Right renal cortex interstitium (tissue), 3 donors: ENCODE results near the gene CISH. TPM values are rescaled to one million over a fixed set of nuclear protein-coding genes. Genes with fewer than 3 reads are reported as not detected.

Experiments used
- DNase-seq, 3 donors: peaks; one replicate each; pipeline ENCODE4 v3.0.0-alpha.2; 2013; ENCODE audit warnings: low read depth in 3 of 3, low spot score in 2 of 3
- polyA plus RNA-seq, 3 donors: library from polyadenylated mRNA; unstranded; fragments of 120-200 nt; gene quantifications; one replicate each; pipeline ENCODE4 v1.2.1, GENCODE V29; 2013; ENCODE audit not compliant: insufficient read length in 3 of 3

CISH gene
- polyA plus RNA-seq, 3 donors = 27.9 to 33.9 (median 31.8) TPM

DNA sequence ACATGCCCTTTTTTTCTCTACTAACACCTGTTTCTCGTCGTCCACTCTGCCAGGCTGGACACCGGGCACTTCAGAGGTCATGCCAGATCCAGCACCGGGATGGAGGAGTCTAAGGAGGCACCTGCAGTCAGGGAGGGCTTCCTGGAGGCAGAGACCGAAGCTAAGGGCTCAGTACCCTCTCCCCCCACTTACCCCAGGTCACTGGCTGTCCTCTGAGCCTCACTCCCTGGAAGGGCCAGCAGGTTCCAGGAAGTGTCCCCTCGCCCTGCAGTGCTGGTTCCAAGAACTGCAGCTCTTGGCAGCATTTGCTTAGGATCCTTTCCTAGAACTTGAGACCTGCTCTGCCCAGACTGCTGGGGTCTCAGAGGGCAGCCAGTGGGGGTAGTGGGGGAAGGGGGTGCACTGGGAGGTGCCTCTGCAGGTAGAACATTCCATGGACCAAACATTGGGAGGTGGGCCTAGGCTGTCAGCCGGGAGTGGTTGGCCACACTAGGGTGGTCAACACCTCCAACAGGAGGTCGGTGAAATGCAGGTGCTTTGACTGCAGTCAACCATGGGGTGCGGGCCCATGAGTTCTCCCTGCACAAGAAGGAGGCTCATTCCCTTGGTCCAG, 11.3 kb downstream of the CISH start:
- DNase-seq = no peak

DNA sequence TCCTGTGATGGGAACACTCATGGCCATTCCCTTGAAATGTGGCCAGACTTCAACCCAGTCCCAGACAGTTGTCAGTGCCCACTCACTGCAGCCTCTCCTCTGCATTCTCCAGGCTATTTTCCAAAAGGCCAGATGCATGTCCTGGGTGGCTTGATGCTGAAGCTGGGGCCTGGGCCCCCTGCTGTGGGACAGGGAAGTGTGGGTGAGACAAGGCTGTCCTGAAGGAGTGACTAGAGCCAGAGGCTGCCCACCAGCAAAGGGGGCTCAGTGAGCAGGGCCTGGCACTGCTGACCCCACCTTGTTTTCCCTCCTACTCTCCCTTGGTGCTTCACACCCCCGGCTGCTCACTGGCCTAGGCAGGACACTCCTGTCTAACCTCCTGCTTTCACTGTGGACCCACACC, 11.9 kb downstream of the CISH start:
- no peak for DNase-seq

DNA sequence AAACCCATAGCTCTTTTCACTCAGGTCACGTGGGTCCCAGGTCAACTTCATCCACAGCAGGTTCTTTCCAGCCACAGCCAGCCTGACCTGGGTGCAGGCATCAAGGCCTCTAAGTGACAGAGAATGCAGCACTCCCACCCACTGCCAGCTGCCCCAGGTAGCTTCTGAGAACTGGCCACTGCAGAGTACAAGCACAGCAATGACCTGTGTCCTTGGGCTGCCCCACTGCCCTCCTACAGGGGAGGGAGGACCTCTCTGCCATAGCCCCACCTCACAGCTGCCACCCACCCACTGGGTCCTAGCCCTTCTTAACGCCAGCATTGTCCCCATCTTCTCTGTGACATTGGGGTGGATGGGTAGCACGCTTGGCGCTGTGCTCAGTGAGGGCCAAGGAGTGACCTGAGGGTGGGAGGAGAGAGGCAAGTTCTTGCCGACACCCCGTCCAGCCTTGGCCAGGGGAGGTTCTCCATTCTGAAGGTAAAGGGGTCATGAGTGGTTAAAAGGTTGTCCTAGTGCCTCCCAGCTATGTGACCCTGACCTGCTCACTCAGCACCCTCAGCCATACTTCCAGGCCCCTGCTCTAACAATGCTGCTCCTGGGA, 12.4 kb downstream of the CISH start:
- DNase-seq = no peak

DNA sequence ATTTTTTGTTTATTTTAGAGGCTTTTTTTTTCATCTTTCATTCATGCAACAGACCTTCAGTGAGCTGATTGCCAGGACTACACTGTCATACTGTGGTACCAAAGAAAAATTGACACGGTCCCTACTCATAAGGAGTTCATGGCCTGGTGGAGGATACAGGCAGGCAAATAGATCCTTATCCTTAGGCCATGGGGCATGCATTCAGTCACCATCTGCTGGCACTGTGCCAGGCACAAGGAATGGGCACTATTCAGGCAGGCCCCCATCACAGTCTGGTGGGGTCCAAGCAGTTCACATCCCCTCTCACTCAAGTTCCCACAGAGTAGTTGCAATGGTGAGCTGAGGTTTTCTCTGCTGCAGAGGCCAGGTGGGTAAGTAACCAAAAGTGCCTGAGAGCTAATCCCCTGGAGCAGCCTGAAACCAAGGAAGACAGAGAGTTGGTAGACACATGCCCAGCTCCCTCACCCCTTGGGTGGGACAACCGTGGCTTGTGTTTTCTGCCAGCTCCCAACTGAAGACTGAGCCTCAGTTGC, 17.3 kb downstream of the CISH start:
- DNase-seq = no peak

DNA sequence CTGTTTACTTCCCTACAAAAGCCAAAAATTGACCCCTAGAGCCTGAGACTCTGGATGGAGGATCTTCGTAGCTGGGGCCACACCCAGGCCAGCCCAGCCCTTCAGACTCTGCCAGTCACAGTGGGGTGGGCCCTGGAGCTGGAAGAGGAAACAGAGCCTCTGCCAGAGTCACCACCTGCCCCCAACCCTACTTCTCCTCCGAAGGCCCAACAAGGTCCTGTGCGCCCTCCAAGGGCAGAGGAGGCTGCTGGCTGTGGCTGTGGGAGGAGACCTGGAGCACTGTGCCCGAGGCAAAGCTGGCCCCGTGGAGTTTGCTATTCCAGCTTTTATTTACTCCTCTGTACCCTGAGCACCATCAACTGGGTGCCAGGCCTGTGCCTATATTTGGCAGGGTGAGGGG, 19.0 kb downstream of the CISH start:
- DNase-seq = no peak

DNA sequence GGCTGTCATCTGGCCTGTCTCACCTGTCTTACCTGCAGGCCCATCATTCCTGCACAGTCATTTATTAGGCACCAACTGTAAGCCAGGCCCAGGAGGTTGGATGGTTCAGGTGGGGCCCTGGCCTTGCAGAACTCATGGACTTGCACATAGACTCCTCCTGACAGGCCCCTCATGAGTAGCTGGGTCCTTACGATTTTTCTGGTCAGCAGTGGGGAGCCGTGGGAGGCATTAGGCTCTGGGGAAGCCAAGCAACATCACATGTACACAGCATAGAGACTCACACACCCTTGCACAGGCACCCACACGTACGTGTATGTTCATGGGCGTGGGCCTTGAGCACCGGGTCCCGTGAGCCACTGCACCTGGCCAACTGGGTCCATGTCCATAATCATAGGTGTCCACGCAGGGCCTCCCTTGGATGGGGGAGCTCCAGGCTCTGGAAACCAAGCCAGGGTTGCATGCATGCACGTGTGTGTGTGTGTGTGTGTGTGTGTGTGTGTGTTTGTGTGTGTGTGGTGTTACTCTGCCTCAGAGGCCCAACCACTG, 20.3 kb downstream of the CISH start:
- no peak for DNase-seq

DNA sequence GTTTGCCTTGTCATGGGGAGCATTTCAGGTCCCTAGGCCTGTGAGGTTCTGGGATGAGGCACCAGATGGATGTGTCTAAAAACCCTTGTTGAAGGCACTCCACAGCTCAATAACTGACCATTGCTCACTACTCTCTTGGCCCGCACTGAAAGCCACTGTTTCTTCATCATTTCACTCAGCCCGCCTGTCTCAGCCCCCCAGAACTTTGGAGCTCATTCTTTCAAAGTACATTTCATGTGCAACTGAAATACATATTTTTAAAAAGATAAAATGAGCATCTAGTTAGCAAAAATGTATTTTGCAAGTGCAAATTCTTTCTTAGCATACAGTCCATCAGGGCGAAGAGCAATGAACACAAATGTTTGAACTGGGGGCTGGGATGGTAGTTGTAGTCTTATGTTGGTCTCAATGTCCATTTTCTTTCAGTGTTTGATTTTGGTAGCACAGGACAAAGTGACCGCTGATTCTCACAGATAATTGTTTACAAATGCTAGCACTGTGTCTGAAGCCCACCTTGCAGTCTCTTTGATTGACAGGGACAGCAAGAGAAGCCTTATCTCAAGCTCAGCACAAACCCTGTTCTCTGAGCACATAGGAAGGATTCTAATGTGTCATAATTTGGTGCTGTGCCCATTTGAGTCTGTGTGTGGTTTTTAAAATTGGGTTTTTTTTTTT, 22.7 kb downstream of the CISH start:
- no peak for DNase-seq

DNA sequence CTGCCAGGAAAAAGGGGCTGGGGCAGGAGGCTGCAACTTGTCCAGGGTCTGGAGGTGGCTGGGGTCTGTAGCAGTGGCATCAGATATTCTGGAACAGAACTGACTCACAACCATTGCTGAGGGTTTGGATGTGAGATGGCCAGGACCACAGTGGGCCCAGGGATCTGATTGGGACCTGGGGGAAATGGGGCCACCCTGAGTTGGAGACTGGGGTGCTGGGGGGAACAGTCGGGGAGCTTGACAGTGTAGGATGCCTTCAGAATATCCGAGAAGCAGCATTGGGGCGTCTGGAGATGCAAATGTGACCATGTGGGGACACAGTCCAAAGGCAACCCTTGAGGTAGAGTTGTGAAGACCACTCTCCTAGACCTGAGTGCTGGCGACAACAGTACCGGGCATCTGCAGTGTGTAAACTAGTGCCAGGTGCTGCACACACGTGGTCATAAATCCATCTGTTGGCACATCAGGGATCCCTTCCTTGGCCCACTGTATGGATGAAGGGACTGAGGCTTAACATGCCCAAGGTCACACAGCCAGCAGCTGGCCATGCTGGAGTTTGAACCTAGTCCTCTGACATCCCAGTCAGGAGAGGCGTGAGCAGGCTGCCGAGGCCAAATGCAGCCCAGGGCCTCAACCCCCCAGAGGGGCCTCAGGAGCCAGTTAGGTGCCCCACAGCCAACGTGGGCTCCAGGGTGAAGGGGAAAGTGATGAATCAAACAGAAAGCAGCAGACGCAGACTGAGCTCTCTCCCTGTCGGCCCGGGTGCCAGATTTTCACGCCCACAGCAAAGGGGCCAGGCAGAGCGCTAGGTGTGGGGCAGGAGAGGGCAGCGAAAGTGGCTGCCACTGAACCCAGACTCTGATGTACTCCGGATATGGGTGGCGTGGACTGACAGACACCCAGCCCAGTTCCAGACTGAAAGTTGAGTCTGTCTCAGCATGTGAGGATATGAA, 23.5 kb downstream of the CISH start:
- no peak for DNase-seq

DNA sequence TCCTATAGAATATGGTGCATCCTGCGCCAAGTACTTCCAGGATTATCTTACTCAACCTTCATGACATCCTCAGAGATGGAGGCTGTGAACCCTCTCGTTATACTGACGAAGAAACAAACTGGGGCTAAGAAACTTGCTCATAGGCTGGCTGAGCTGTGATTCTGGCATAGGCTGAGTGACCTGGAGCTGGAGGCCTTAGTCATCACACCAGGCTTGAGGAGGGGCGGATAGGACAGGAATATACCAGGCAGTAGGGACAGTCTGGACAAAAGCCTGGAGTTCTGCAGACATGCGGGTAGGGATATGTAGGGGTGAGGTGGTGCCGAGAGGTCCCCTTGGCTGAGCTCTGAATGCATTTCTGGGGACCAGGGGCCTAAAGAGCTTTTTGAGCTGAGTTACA, 24.2 kb downstream of the CISH start:
- no peak for DNase-seq

DNA sequence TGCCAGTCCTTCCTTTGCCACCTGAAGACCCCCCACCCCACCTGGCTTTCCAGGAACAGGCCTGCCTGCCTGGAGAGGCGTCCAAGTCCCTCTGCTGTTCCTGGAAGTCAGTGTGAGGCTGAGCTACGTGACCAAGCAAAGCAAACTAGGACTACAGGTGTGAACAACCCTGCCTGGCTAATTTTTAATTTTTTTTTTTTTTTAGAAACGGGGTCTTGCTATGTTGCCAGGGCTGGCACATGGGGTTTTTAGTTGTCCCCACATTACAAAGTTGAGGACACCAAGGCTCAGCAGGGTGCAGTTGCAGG, 24.9 kb downstream of the CISH start:
- no peak for DNase-seq

DNA sequence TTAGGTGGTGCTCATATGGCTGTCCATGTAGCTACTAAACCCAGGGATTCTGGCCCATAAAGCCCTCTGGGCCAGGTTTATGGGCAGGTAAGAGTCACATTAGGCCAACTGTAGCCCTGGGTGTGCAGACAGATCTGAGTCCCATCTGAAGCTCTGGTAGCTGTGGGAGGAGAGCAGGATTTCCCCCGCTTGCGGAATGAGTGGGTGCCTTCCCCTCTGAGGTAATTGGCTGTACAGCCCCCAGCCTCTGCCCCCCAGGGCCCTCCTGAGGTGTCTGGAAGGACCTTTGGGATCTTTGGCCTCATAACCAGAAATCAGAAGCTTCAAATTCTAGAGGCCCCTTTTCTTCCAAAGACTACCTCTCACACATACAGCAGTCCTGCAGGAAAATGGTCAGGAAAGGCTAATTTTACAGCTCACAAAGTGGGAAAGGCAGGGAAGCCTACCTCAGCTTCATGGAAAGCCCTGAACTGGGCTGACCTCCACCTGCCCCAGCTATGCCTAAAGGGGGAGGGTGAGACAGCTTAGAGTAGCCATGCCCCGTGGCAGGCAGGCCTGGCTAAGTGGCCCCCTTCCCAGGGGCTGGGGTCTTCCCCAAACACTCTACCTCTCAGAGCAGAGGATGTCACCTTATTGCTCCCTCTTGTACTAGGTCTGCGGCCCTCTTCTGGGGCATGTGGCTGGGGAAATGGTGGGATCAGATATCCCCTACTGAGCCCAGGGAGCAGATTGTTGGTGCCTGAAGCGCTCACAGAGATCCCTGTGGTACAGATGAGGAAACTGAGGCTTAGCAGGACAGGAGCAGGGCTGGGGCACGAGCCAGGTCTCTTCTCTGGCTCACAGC, 25.4 kb downstream of the CISH start:
- no peak for DNase-seq

DNA sequence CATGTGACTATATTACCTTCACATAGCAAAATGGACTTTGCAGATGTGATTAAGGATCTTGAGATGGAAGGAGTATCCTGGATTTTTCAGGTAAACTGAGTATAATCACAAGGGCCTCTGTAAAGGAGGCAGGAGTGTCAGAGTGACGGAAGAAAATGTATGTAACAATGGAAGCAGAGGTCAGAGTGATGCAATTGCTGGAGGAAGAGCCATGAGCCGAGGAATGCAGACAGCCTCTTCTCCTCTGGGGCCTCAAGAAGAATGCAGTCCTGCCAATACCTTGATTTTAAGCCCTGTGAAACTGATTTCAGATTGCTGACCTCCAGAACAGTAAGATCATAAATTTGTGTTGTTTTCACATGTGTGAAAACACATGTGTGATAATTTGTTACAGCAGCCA, 27.2 kb downstream of the CISH start:
- no peak for DNase-seq

DNA sequence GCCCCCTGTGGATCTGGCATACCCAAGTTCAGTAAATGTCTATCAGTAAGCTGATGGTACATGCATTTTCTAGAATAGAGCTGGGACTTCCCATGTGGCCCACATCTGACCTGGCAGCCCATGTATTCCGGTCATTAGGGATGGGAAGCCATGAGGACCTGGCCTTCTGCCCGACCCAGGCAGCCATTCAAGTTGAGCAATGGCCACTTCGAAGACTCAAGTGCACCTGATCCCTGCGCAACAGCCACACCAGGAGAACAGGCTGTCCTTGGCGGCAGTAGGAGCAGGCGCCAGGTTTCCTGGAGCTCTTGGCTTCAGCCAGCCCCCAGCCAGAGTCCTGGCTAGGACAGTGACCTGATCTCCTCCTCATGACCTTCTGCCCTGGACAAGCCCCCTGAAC, 27.7 kb downstream of the CISH start:
- DNase-seq = no peak

DNA sequence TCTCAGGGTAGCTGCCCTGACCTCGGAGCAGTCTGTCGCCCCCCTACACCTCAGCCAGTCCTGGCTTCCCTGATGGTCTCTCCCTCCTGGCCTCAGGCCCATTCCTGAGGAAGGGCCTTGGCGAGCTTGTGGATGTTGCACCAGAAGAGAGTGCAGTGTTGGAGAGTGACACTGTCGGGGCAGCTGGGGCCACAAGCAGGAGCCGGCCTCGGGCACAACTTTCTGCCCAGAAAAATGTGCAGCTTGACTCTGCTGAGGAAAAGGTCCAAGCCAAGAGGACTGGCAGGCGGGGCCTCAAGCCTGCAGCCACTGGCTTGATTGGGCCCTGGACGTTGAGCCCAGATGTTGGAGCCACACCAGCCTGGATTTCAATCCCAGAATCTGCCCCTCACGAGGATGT, 29.5 kb downstream of the CISH start:
- no peak for DNase-seq

DNA sequence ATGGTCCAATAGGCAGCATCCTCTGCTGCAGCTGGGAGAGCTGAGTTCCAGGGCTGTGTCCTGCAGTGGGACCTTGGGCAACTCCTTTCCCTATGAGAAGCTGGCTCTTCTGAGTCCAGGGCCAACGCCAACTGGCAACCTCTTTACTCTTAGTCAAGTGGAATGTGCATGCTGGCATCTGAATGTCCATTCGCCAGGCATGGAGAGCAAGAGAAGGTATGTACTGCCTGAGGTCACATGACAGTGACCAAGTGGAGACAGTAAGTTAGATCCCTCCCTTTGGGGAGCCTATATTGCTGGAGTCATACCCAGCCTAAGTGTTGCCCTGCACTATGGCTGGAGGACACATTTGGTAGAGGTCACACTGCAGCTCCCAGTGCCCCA, 30.1 kb downstream of the CISH start:
- no peak for DNase-seq

DNA sequence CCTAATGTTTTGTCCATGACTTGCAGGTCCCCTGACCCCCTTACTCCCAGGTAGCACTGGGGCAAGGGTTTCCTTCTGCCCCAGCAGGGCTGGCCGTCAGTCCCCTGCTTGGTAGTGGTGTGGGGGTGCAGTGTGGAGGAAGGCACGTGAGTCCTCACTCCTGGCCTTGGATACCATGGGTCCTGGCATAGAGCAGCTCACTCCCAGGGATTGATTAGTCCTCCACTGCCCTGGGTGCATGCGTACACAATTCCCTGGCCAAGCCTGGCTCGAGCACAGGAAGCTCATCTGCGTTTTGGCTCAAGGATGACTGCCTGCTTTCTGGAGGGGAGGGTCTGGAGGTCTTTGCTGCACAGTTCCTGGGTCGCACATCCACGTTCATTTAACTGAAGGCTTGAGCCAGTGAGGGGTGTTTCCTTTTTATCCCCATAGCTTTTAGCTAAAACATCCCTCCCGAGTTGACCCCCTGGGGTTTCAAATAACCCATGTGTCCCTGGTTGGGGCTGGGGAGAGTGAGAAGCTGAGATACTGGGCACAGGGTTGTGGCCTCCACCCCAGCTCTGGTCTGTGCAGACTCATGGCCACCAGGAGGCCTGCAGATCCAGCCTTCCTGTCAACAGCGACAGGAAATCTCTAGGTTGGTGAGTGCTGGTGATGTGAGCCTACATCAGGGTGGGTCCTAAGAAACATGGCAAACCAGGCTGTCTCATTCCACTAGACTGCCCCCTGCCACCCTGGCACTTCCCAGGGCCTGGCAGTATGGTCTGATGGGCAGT, 30.7 kb downstream of the CISH start:
- DNase-seq = no peak

DNA sequence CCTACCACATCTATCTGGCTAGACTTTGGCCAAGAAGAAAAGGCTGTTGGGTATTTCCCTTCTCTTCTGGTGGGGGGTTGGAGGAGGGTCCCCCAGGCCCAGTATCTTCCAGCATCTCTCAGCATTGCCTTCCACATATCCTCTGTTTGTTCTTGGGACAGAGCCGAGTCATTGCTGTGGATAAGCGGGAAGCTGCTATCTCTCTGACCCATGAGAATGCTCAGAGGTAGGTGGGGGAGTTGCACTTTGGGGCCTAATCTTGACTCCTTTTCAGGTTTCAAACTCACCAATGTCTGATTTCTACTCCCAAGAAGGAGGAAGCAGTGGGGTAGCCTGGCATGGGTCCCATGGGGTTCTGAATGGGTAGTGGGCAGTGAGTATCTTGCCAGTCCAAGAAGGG, 34.2 kb downstream of the CISH start:
- DNase-seq = no peak

DNA sequence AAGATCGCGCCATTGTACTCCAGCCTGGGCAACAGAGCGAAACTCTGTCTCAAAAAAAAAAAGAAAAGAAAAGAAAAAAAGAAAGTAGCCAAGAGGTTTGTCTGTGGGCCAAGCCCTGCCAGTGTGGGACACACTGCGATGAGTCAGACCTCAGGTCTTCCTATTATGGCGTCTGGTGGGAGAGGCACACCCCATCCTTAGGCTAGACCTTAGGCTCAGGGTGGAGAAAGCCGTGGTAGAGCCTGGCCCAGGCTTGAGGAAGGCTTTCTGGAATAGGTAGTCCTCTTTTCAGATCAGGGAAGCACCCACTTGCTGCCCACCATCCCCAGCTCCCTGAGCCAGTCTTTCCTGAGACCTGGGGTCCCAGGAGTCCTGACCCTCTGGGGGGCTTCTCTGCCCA, 36.2 kb downstream of the CISH start:
- DNase-seq = no peak

DNA sequence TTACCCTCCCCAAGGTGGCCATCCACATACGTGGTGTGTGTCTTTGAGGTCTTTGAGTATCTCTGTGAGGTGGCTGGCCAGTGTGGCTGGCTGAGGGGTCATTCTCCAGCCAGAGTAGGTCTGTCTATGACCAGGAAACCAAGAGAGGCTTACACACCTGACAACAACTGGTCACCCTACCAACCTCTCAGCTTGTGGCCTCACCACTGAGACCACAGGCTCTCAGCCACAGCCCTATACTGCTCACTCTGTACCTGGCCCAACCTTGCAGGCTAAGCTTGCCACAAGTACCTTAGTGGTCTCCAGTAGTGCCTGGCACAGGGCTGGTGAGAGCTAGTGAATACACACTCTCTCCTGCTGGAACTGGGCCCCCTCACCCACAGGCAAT, 37.1 kb downstream of the CISH start:
- DNase-seq = no peak
